Keratinocyte (primary cell): ENCODE data around the gene HVCN1.

Experiments
- CTCF ChIP-seq, 3 experiments: IDR thresholded peaks in 1 of 3; conservative IDR thresholded peaks in 1 of 3; optimal IDR thresholded peaks in 1 of 3; 2 replicates in 2 of 3; 3 replicates in 1 of 3; pipeline versions ENCODE3 to v1.5.1; 2011; ENCODE audit warnings: low read length in 3 of 3, mild to moderate bottlenecking in 3 of 3, moderate library complexity in 2 of 3, control low read depth in 1 of 3, inconsistent platforms in 1 of 3; ENCODE audit not compliant: insufficient read depth in 2 of 3; ENCODE audit errors: extremely low read depth in 1 of 3
- EZH2 ChIP-seq: IDR thresholded peaks from one replicate; pipeline ENCODE4 v1.6.1; 2012; ENCODE audit warnings: inconsistent platforms, mild to moderate bottlenecking, low read length, moderate library complexity

GRCh38 chr12:110699591-110700445 is 10.9 kb upstream of the HVCN1 start:
- TF ChIP-seq CTCF (optimal IDR thresholded peaks at IDR 0.05 in 1 of 3, IDR thresholded peaks at IDR 0.05 in 1 of 3, conservative IDR thresholded peaks at IDR 0.05 in 1 of 3; ENCODE audit: extremely low read depth in 1 of 3, insufficient read depth in 2 of 3, low read length in 3 of 3) (no peak), EZH2 (no peak)
